Renal cortex interstitium (tissue), 15 donors: ENCODE measurements around the gene SEC62. TPM values are rescaled to one million over a fixed set of nuclear protein-coding genes. Genes with fewer than 3 reads are reported as not detected.

Experiments
- DNase-seq, 11 donors: peaks; one replicate each; pipeline ENCODE4 v3.0.0-alpha.2; 2013; ENCODE audit warnings: low read depth in 9 of 11, low spot score in 4 of 11; ENCODE audit errors: extremely low read depth in 1 of 11
- long read RNA-seq, 16 experiments: transcript quantifications; one replicate each; lab custom pipeline, GENCODE V29; 2026
- polyA plus RNA-seq, 3 donors: library from polyadenylated mRNA; unstranded; fragments of 120-200 nt; gene quantifications; one replicate each; pipeline ENCODE4 v1.2.1, GENCODE V29; 2013; ENCODE audit not compliant: insufficient read length in 3 of 3

The SEC62 gene
- polyA plus RNA-seq: 100 to 1,000 TPM; 162 to 201 (median 195) TPM
- long read RNA-seq, donor 1, full-length matches to known transcripts: 34 of 149 reads
- long read RNA-seq, donor 1, partial matches to known transcripts: 115 of 149 reads
- long read RNA-seq, donor 1, other reads (novel, unspliced or antisense): 0 of 149 reads
- long read RNA-seq, donor 2, full-length matches to known transcripts: 32 of 187 reads
- long read RNA-seq, donor 2, partial matches to known transcripts: 155 of 187 reads
- long read RNA-seq, donor 2, other reads (novel, unspliced or antisense): 0 of 187 reads
- long read RNA-seq, donor 3, full-length matches to known transcripts: 57 of 203 reads
- long read RNA-seq, donor 3, partial matches to known transcripts: 146 of 203 reads
- long read RNA-seq, donor 3, other reads (novel, unspliced or antisense): 0 of 203 reads
- long read RNA-seq, donor 4, full-length matches to known transcripts: 59 of 137 reads
- long read RNA-seq, donor 4, partial matches to known transcripts: 78 of 137 reads
- long read RNA-seq, donor 4, other reads (novel, unspliced or antisense): 0 of 137 reads
- long read RNA-seq, donor 5: 0 reads
- long read RNA-seq, donor 6, full-length matches to known transcripts: 42 of 163 reads
- long read RNA-seq, donor 6, partial matches to known transcripts: 121 of 163 reads
- long read RNA-seq, donor 6, other reads (novel, unspliced or antisense): 0 of 163 reads
- long read RNA-seq, donor 7, full-length matches to known transcripts: 37 of 190 reads
- long read RNA-seq, donor 7, partial matches to known transcripts: 153 of 190 reads
- long read RNA-seq, donor 7, other reads (novel, unspliced or antisense): 0 of 190 reads
- long read RNA-seq, donor 8, full-length matches to known transcripts: 66 of 347 reads
- long read RNA-seq, donor 8, partial matches to known transcripts: 281 of 347 reads
- long read RNA-seq, donor 8, other reads (novel, unspliced or antisense): 0 of 347 reads
- long read RNA-seq, donor 9, full-length matches to known transcripts: 37 of 120 reads
- long read RNA-seq, donor 9, partial matches to known transcripts: 83 of 120 reads
- long read RNA-seq, donor 9, other reads (novel, unspliced or antisense): 0 of 120 reads
- long read RNA-seq, donor 10, full-length matches to known transcripts: 39 of 225 reads
- long read RNA-seq, donor 10, partial matches to known transcripts: 186 of 225 reads
- long read RNA-seq, donor 10, other reads (novel, unspliced or antisense): 0 of 225 reads
- long read RNA-seq, donor 11, full-length matches to known transcripts: 62 of 136 reads
- long read RNA-seq, donor 11, partial matches to known transcripts: 74 of 136 reads
- long read RNA-seq, donor 11, other reads (novel, unspliced or antisense): 0 of 136 reads
- long read RNA-seq, donor 12, full-length matches to known transcripts: 19 of 92 reads
- long read RNA-seq, donor 12, partial matches to known transcripts: 73 of 92 reads
- long read RNA-seq, donor 12, other reads (novel, unspliced or antisense): 0 of 92 reads
- long read RNA-seq, donor 13, full-length matches to known transcripts: 66 of 398 reads
- long read RNA-seq, donor 13, partial matches to known transcripts: 332 of 398 reads
- long read RNA-seq, donor 13, other reads (novel, unspliced or antisense): 0 of 398 reads
- long read RNA-seq, donor 14, full-length matches to known transcripts: 49 of 139 reads
- long read RNA-seq, donor 14, partial matches to known transcripts: 90 of 139 reads
- long read RNA-seq, donor 14, other reads (novel, unspliced or antisense): 0 of 139 reads
- long read RNA-seq, donor 15, full-length matches to known transcripts: 19 of 49 reads
- long read RNA-seq, donor 15, partial matches to known transcripts: 30 of 49 reads
- long read RNA-seq, donor 15, other reads (novel, unspliced or antisense): 0 of 49 reads
- long read RNA-seq, donor 16, full-length matches to known transcripts: 157 of 382 reads
- long read RNA-seq, donor 16, partial matches to known transcripts: 225 of 382 reads
- long read RNA-seq, donor 16, other reads (novel, unspliced or antisense): 0 of 382 reads

- peak; percentile 83 to 94 (median 93) for DNase-seq
Observed at GRCh38 chr3:169966428-169966950, at the start of gene SEC62. Gene SEC62, plus strand, starts transcription at chr3:169966807. Its CDS starts 16 bp downstream, at chr3:169966823.

- peak in 7 of 11 donors; percentile 3 to 47 (median 14) for DNase-seq
Observed at GRCh38 chr3:169923189-169923588, 43.4 kb upstream of the SEC62 start.

- DNase-seq: no peak
Observed at GRCh38 chr3:169923831-169924230, 42.8 kb upstream of the SEC62 start.

- no peak for DNase-seq
Observed at GRCh38 chr3:169929830-169930519, 36.6 kb upstream of the SEC62 start.

GRCh38 chr3:169930843-169931242 lies 35.8 kb upstream of the SEC62 start:
- no peak for DNase-seq

GRCh38 chr3:169931747-169932520 lies 34.7 kb upstream of the SEC62 start:
- DNase-seq: no peak

GRCh38 chr3:169939320-169939719 lies 27.3 kb upstream of the SEC62 start:
- no peak for DNase-seq

GRCh38 chr3:169939751-169940150 lies 26.9 kb upstream of the SEC62 start:
- no peak for DNase-seq

- DNase-seq: no peak
Observed at GRCh38 chr3:169940470-169941181, 26.0 kb upstream of the SEC62 start.

GRCh38 chr3:169945313-169945712 lies 21.3 kb upstream of the SEC62 start:
- DNase-seq: no peak

GRCh38 chr3:169946336-169946735 lies 20.3 kb upstream of the SEC62 start:
- no peak for DNase-seq

GRCh38 chr3:169948559-169949448 lies 17.8 kb upstream of the SEC62 start:
- DNase-seq: no peak

GRCh38 chr3:169952045-169952444 lies 14.6 kb upstream of the SEC62 start:
- no peak for DNase-seq

GRCh38 chr3:169953462-169954141 lies 13.0 kb upstream of the SEC62 start:
- DNase-seq: no peak
